Endothelial cell of umbilical vein (primary cell): ENCODE data around the gene ZDHHC23. TPM values are rescaled to one million over a fixed set of nuclear protein-coding genes. Genes with fewer than 3 reads are reported as not detected.

Experiments
- BruUV-seq: library from RNA; stranded (reverse); fragments of 400-500 nt; replicated peaks from 2 replicates; lab custom pipeline; 2021; lab: Mats Ljungman, UMichigan
- CTCF ChIA-PET: fragments of 300-600, 350-600 bp; sonication (Branson Sonifier 250); formaldehyde crosslinking; loops from one replicate; lab custom pipeline; 2021; ENCODE audit warnings: antibody characterized with exemption, inconsistent platforms; lab: Charles Lee
- POLR2A ChIA-PET: fragments of 300-600, 350-600 bp; sonication (Branson Sonifier 250); formaldehyde crosslinking; loops from one replicate; lab custom pipeline; 2021; ENCODE audit warnings: antibody characterized with exemption, inconsistent platforms; lab: Charles Lee
- DNase-seq: peaks from one replicate; pipeline ENCODE4 v3.0.0-alpha.2; 2011; ENCODE audit warnings: low read depth, low spot score
- FAIRE-seq: peaks from 2 replicates; lab custom pipeline; 2011; peaks lifted over from hg19 to GRCh38; lab: Jason Lieb, UNC
- H2AFZ ChIP-seq: 2 replicates; pipeline ENCODE4 v1.6.0; 2012; ENCODE audit warnings: low read depth, low read length, control low read depth, inconsistent platforms
- H3K27ac ChIP-seq: 2 replicates; pipeline ENCODE4 v1.5.1; 2011; ENCODE audit warnings: low read depth, mild to moderate bottlenecking, control low read depth, low read length, moderate library complexity; ENCODE audit not compliant: insufficient read depth
- H3K27me3 ChIP-seq, 2 experiments: 2 replicates each; pipeline versions ENCODE4 v1.6.0 to v1.6.1; 2011; ENCODE audit warnings: low read length in 2 of 2, mixed read lengths in 1 of 2; ENCODE audit not compliant: control insufficient read depth in 2 of 2, insufficient read depth in 2 of 2
- H3K36me3 ChIP-seq, 2 experiments: 2 replicates in 1 of 2; 3 replicates in 1 of 2; pipeline ENCODE4 v1.5.1; 2011; ENCODE audit warnings: low read length in 2 of 2, mild to moderate bottlenecking in 1 of 2, moderate library complexity in 1 of 2; ENCODE audit not compliant: control insufficient read depth in 2 of 2, insufficient read depth in 2 of 2; ENCODE audit errors: extremely low read depth in 1 of 2
- H3K4me1 ChIP-seq: 3 replicates; pipeline ENCODE4 v1.5.1; 2011; ENCODE audit warnings: mild to moderate bottlenecking, low read length; ENCODE audit not compliant: control insufficient read depth, insufficient read depth; ENCODE audit errors: extremely low read depth
- H3K4me2 ChIP-seq: 2 replicates; pipeline ENCODE4 v1.6.1; 2011; ENCODE audit warnings: low read length, control low read depth, mixed read lengths; ENCODE audit not compliant: insufficient read depth
- H3K4me3 ChIP-seq, 3 experiments: fragments of 200-600 bp in 1 of 3; sonication (generic), shearing (Covaris generic) in 1 of 3; replicated peaks in 1 of 3; 2 replicates each; pipeline ENCODE4 v1.5.1; 2011 to 2016; ENCODE audit warnings: control low read depth in 3 of 3, low read length in 3 of 3, mild to moderate bottlenecking in 2 of 3, inconsistent platforms in 1 of 3, low read depth in 1 of 3, moderate library complexity in 1 of 3; ENCODE audit not compliant: insufficient read depth in 1 of 3
- H3K79me2 ChIP-seq: 2 replicates; pipeline ENCODE4 v1.6.0; 2012; ENCODE audit warnings: low read length, inconsistent platforms; ENCODE audit not compliant: control insufficient read depth, insufficient read depth
- H3K9ac ChIP-seq: replicated peaks from 2 replicates; pipeline ENCODE3; 2011; ENCODE audit warnings: low read length, control low read depth; ENCODE audit not compliant: insufficient read depth; ENCODE audit errors: extremely low read depth
- H3K9me1 ChIP-seq: replicated peaks from 3 replicates; pipeline ENCODE4 v1.6.0; 2011; ENCODE audit warnings: mild to moderate bottlenecking, low read length; ENCODE audit not compliant: control insufficient read depth, insufficient read depth; ENCODE audit errors: extremely low read depth
- H3K9me3 ChIP-seq: replicated peaks from 2 replicates; pipeline ENCODE4 v1.5.1; 2012; ENCODE audit warnings: low read length, inconsistent platforms; ENCODE audit not compliant: control insufficient read depth, insufficient read depth
- H4K20me1 ChIP-seq: replicated peaks from 2 replicates; pipeline ENCODE3; 2011; ENCODE audit warnings: mild to moderate bottlenecking, low read length; ENCODE audit not compliant: control insufficient read depth, insufficient read depth; ENCODE audit errors: extremely low read depth
- FOS ChIP-seq: IDR thresholded peaks from 2 replicates; pipeline ENCODE4 v1.6.1; 2011; ENCODE audit warnings: mild to moderate bottlenecking, low read length, moderate library complexity, borderline replicate concordance; ENCODE audit not compliant: insufficient read depth
- JUN ChIP-seq: IDR thresholded peaks from 2 replicates; pipeline ENCODE4 v1.6.1; 2011; ENCODE audit warnings: borderline replicate concordance, low read depth; ENCODE audit not compliant: insufficient read length, insufficient read depth
- POLR2A ChIP-seq: IDR thresholded peaks from 2 replicates; pipeline ENCODE4 v1.6.1; 2012; ENCODE audit warnings: low read depth, mild to moderate bottlenecking, control low read depth, low read length
- dilution Hi-C: fragments of 300-500 bp; cut with MboI; formaldehyde crosslinking; loops from one replicate; pipeline ENCODE4 v1.15.0; 2019; ENCODE audit warnings: low sequenced_read_pairs; ENCODE audit not compliant: extremely low pct_ligation_motif_present
- intact Hi-C: fragments of 100-400 bp; cut with micrococcal nuclease; formaldehyde crosslinking; loops from one replicate; pipeline ENCODE4 v1.10.0; 2022
- polyA plus RNA-seq, 4 experiments: library from polyadenylated mRNA; depleted of rRNA in 3 of 4; stranded (reverse) in 3 of 4; unstranded in 1 of 4; fragments of >200 nt; gene quantifications; 2 replicates each; pipeline versions ENCODE4 v1.2.1 to v1.2.3, GENCODE V29; 2011 to 2012; ENCODE audit warnings: missing spikeins in 1 of 4
- total RNA-seq: library from RNA; stranded (reverse); gene quantifications from 2 replicates; pipeline ENCODE4 v1.2.3, GENCODE V29; 2021
- TF ChIP-seq, protein P1 (sequence below), 2 donors: IDR thresholded peaks; 1 replicate in 1 of 2; 2 replicates in 1 of 2; pipeline ENCODE4 v1.5.1; 2011; ENCODE audit warnings: low read length in 2 of 2, mild to moderate bottlenecking in 2 of 2, moderate library complexity in 2 of 2, control low read depth in 1 of 2, inconsistent platforms in 1 of 2, low read depth in 1 of 2; ENCODE audit not compliant: insufficient read depth in 1 of 2; ENCODE audit errors: extremely low read depth in 1 of 2

ZDHHC23 gene
- total and polyA plus RNA-seq, 2 donors (not counting 3 experiments of a cell fraction or from before 2014, with no cell fraction given) = 0.99 to 3.2 TPM

DNA sequence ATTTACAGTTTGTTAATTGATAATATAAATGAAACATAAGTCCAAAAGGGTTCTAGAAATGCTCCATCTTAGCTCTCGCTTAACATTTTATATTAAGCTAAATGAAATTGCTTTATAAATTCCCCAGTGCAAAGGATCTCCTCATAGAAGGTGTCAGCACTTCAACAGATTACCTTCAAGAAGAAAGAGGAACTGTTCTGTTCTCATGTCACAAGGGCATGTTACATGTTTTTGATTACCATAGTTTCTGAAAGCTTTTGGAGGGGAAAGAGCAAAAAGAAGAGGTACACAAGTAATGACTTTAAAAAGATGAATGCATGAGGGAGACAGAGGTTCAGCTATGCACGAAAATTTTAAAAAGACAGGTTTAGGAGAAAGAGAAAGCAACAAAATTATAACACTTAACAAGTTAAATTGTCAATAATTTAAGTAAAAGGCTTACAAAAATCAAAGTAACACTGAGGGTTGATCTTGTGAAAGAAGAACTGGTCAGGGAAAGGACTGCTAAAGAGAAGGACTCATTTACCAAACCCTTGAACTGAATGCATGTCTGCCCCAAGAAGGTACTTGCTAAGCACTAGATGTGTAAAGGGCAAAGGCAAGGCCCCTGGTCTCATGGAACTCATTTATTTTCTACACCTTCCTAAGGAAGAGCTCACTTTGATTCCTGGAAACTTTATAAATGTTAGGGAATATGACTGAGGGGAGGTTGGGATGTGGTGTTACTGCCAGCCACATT, 63.4 kb downstream of the ZDHHC23 start:
- Histone ChIP-seq H3K4me3 (no peak overlapping the region), H3K27ac (no peak overlapping the region), H4K20me1 (no peaks in the 10 kb centered on the region), H3K4me2 (no peak overlapping the region), H3K9me1 (no peaks in the 10 kb centered on the region), H3K9ac (no peak overlapping the region), H3K4me1 (no peaks in the 10 kb centered on the region), H3K79me2 (no peaks in the 10 kb centered on the region), H3K9me3 (no peaks in the 10 kb centered on the region), H3K27me3 (no peaks in the 10 kb centered on the region), H2AFZ (no peak overlapping the region), H3K36me3 (no peaks in the 10 kb centered on the region)
- dilution Hi-C loops = no loop called here
- ChIA-PET CTCF (no interaction called here), POLR2A (no interaction called here)
- FAIRE-seq (no peak), DNase-seq (no peak)
- TF ChIP-seq JUN (no peak), POLR2A (no peak), FOS (no peak)
- TF ChIP-seq, protein P1, sequence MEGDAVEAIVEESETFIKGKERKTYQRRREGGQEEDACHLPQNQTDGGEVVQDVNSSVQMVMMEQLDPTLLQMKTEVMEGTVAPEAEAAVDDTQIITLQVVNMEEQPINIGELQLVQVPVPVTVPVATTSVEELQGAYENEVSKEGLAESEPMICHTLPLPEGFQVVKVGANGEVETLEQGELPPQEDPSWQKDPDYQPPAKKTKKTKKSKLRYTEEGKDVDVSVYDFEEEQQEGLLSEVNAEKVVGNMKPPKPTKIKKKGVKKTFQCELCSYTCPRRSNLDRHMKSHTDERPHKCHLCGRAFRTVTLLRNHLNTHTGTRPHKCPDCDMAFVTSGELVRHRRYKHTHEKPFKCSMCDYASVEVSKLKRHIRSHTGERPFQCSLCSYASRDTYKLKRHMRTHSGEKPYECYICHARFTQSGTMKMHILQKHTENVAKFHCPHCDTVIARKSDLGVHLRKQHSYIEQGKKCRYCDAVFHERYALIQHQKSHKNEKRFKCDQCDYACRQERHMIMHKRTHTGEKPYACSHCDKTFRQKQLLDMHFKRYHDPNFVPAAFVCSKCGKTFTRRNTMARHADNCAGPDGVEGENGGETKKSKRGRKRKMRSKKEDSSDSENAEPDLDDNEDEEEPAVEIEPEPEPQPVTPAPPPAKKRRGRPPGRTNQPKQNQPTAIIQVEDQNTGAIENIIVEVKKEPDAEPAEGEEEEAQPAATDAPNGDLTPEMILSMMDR (IDR thresholded peaks at IDR 0.05; ENCODE audit: extremely low read depth in 1 of 2, insufficient read depth in 1 of 2, low read depth in 1 of 2, low read length in 2 of 2) = no peak
- intact Hi-C loops = no loop called here
- no TSS peak for BruUV-seq

Other genes with a start within 250 kb of the ZDHHC23 start
- 152 and 160 TPM in 2 replicates for gene NAA50, start 201.8 kb upstream of the ZDHHC23 start, total RNA-seq
- 53.1 and 54.0 TPM in 2 replicates for gene NAA50, start 201.8 kb upstream of the ZDHHC23 start, polyA plus RNA-seq
- gene ATP6V1A, start 201.0 kb upstream of the ZDHHC23 start, total RNA-seq = 94.2 and 96.9 TPM in 2 replicates
- 14.9 and 20.9 TPM in 2 replicates for gene ATP6V1A, start 201.0 kb upstream of the ZDHHC23 start, polyA plus RNA-seq
- 17.0 and 24.0 TPM in 2 replicates for gene GRAMD1C, start 109.2 kb upstream of the ZDHHC23 start, total RNA-seq
- 3.1 and 7.0 TPM in 2 replicates for gene GRAMD1C, start 109.2 kb upstream of the ZDHHC23 start, polyA plus RNA-seq
- gene CCDC191, start 108.5 kb downstream of the ZDHHC23 start, total RNA-seq = 3.8 and 4.9 TPM in 2 replicates
- 1.4 and 1.7 TPM in 2 replicates for gene CCDC191, start 108.5 kb downstream of the ZDHHC23 start, polyA plus RNA-seq
- gene QTRT2, start 108.7 kb downstream of the ZDHHC23 start, total RNA-seq = 29.5 and 42.8 TPM in 2 replicates
- gene QTRT2, start 108.7 kb downstream of the ZDHHC23 start, polyA plus RNA-seq = 9.1 and 11.0 TPM in 2 replicates
- not detected in 2 replicates for gene DRD3, start 231.0 kb downstream of the ZDHHC23 start, total RNA-seq
- not detected in 2 replicates for gene DRD3, start 231.0 kb downstream of the ZDHHC23 start, polyA plus RNA-seq